NCI-H510A treated with DMSO at 0.1 percent for 48 hours (cell line): Measurements from ENCODE around the gene MSANTD1.

Source experiments
- DNase-seq: peaks from one replicate; lab custom pipeline; 2025; lab: John Stamatoyannopoulos, UW

Gene MSANTD1

GRCh38 chr4:3263876-3264193, 14.9 kb downstream of the MSANTD1 start:
- no peak for DNase-seq

GRCh38 chr4:3266076-3266475, 17.1 kb downstream of the MSANTD1 start:
- no peak for DNase-seq

GRCh38 chr4:3267576-3268394, 18.8 kb downstream of the MSANTD1 start:
- DNase-seq = no peak

GRCh38 chr4:3268395-3269104, 19.6 kb downstream of the MSANTD1 start:
- DNase-seq = no peak

- no peak for DNase-seq
These were observed 20.4 kb downstream of the MSANTD1 start for GRCh38 chr4:3269105-3269927.

GRCh38 chr4:3269991-3270611, 21.1 kb downstream of the MSANTD1 start:
- DNase-seq = no peak

- no peak for DNase-seq
These were observed 22.2 kb downstream of the MSANTD1 start for GRCh38 chr4:3271131-3271530.

GRCh38 chr4:3276986-3277385, 28.0 kb downstream of the MSANTD1 start:
- DNase-seq = no peak

- DNase-seq = no peak
These were observed 31.5 kb downstream of the MSANTD1 start for GRCh38 chr4:3280466-3280865.

- no peak for DNase-seq
These were observed 34.5 kb downstream of the MSANTD1 start for GRCh38 chr4:3283483-3283882.

- no peak for DNase-seq
These were observed 35.0 kb downstream of the MSANTD1 start for GRCh38 chr4:3283916-3284315.

GRCh38 chr4:3284734-3285557, 36.0 kb downstream of the MSANTD1 start:
- DNase-seq = no peak

- no peak for DNase-seq
These were observed 36.8 kb downstream of the MSANTD1 start for GRCh38 chr4:3285558-3286334.

GRCh38 chr4:3286335-3287175, 37.6 kb downstream of the MSANTD1 start:
- no peak for DNase-seq

- no peak for DNase-seq
These were observed 38.5 kb downstream of the MSANTD1 start for GRCh38 chr4:3287271-3287971.

- DNase-seq = no peak
These were observed 39.1 kb downstream of the MSANTD1 start for GRCh38 chr4:3287972-3288570.

- no peak for DNase-seq
These were observed 39.7 kb downstream of the MSANTD1 start for GRCh38 chr4:3288571-3289094.

GRCh38 chr4:3290476-3290875, 41.5 kb downstream of the MSANTD1 start:
- no peak for DNase-seq
